A549 (cell line): ENCODE data around the gene SBK3. TPM values are rescaled to one million over a fixed set of nuclear protein-coding genes. Genes with fewer than 3 reads are reported as not detected.
A peak's percentile ranks its signal among the peaks of the same experiment; 100 is the strongest.

Experiments
- ATAC-seq, 2 experiments: fragments of 200-7000 bp in 1 of 2; fragments of >200 bp in 1 of 2; cut with Nextera tagmentation in 1 of 2; cut with Tn5 transposase in 1 of 2; 3 replicates each; pipeline versions ENCODE4 v1.8.0 to v1.9.1; 2018 to 2020; ENCODE audit warnings: mild to moderate bottlenecking in 1 of 2, moderate library complexity in 1 of 2
- CTCF ChIA-PET: fragments of 300-600 bp; sonication (Branson Sonifier 250); formaldehyde crosslinking; extraction: SDS; loops from one replicate; lab custom pipeline; 2021; ENCODE audit warnings: antibody characterized with exemption, inconsistent platforms; lab: Yijun Ruan, JAX
- POLR2A ChIA-PET: fragments of 350-600 bp; formaldehyde crosslinking; extraction: SDS; loops from one replicate; lab custom pipeline; 2021; ENCODE audit warnings: antibody characterized with exemption, inconsistent platforms; lab: Yijun Ruan, JAX
- DNase-seq, 2 experiments: peaks; one replicate each; pipeline versions ENCODE4 v3.0.0 to v3.0.0-alpha.2; 2011 to 2016; ENCODE audit warnings: low read depth in 1 of 2, low spot score in 1 of 2
- FAIRE-seq: peaks from 2 replicates; lab custom pipeline; 2011; peaks lifted over from hg19 to GRCh38; lab: Jason Lieb, UNC
- H3K27ac ChIP-seq, 2 experiments: fragments of >200 bp; sonication (Bioruptor Twin); formaldehyde crosslinking; 3 replicates each; pipeline ENCODE4 v1.5.1; 2016 to 2017
- H3K4me1 ChIP-seq: fragments of >200 bp; sonication (Bioruptor Twin); formaldehyde crosslinking; 3 replicates; pipeline ENCODE4 v1.6.1; 2016
- H3K4me2 ChIP-seq: fragments of >200 bp; sonication (Bioruptor Twin); formaldehyde crosslinking; 3 replicates; pipeline ENCODE4 v1.6.1; 2016
- H3K4me3 ChIP-seq: fragments of >200 bp; sonication (Bioruptor Twin); formaldehyde crosslinking; 3 replicates; pipeline ENCODE4 v1.5.1; 2016
- H3K9me3 ChIP-seq: fragments of >200 bp; sonication (Bioruptor Twin); formaldehyde crosslinking; 3 replicates; pipeline ENCODE4 v1.6.1; 2016
- CBX2 ChIP-seq: fragments of 200-600 bp; sonication (generic); IDR thresholded peaks from 2 replicates; pipeline ENCODE4 v1.6.1; 2016; ENCODE audit warnings: low read depth, mild to moderate bottlenecking, borderline replicate concordance
- CEBPB ChIP-seq, 2 experiments: fragments of >200 bp in 1 of 2; sonication (Bioruptor Twin) in 1 of 2; formaldehyde crosslinking in 1 of 2; IDR thresholded peaks; 2 replicates each; pipeline ENCODE4 v1.6.1; 2012 to 2016
- CHD2 ChIP-seq: fragments of 150-350 bp; IDR thresholded peaks from 2 replicates; pipeline ENCODE4 v1.6.1; 2014; ENCODE audit warnings: low read length; ENCODE audit not compliant: partially characterized antibody
- CHD4 ChIP-seq: fragments of 200-600 bp; sonication (generic); IDR thresholded peaks from 2 replicates; pipeline ENCODE4 v1.6.1; 2016; ENCODE audit warnings: antibody characterized with exemption, mild to moderate bottlenecking, borderline replicate concordance
- EHF ChIP-seq: fragments of 250-450 bp; sonication (Bioruptor Pico); IDR thresholded peaks from 2 replicates; pipeline ENCODE4 v1.5.0; 2020; ENCODE audit warnings: mild to moderate bottlenecking
- ESRRA ChIP-seq: fragments of 150-350 bp; IDR thresholded peaks from 2 replicates; pipeline ENCODE4 v1.6.1; 2014; ENCODE audit warnings: mild to moderate bottlenecking, low read length, borderline replicate concordance
- FOSL2 ChIP-seq, 2 experiments: fragments of 450-650 bp in 1 of 2; fragments of >200 bp in 1 of 2; sonication (Bioruptor Twin) in 1 of 2; formaldehyde crosslinking; IDR thresholded peaks; 2 replicates each; pipeline versions ENCODE4 v1.5.0 to v1.6.1; 2016 to 2020; ENCODE audit warnings: mild to moderate bottlenecking in 1 of 2, moderate library complexity in 1 of 2
- FOXS1 ChIP-seq: fragments of 250-450 bp; sonication (Bioruptor Pico); IDR thresholded peaks from 2 replicates; pipeline ENCODE4 v1.5.0; 2020; ENCODE audit warnings: mild to moderate bottlenecking, moderate library complexity
- GATA3 ChIP-seq: IDR thresholded peaks from 2 replicates; pipeline ENCODE4 v1.6.1; 2012; ENCODE audit warnings: borderline replicate concordance
- HEYL ChIP-seq: fragments of 250-450 bp; sonication (Bioruptor Pico); IDR thresholded peaks from 2 replicates; pipeline ENCODE4 v1.8.0; 2021; ENCODE audit warnings: mild to moderate bottlenecking, moderate library complexity
- HOXA7 ChIP-seq: fragments of 250-450 bp; sonication (Bioruptor Pico); IDR thresholded peaks from 2 replicates; pipeline ENCODE4 v1.5.0; 2020; ENCODE audit warnings: mild to moderate bottlenecking, moderate library complexity
- JUN ChIP-seq, 2 experiments: fragments of >200 bp; sonication (Bioruptor Twin); formaldehyde crosslinking; IDR thresholded peaks; 2 replicates in 1 of 2; 3 replicates in 1 of 2; pipeline ENCODE4 v1.6.1; 2016 to 2017
- KDM5A ChIP-seq: fragments of 200-600 bp; sonication (generic); IDR thresholded peaks from 2 replicates; pipeline ENCODE4 v1.6.1; 2016; ENCODE audit warnings: antibody characterized with exemption, mild to moderate bottlenecking
- MAFK ChIP-seq: fragments of 450-650 bp; IDR thresholded peaks from 2 replicates; pipeline ENCODE4 v1.6.1; 2014; ENCODE audit not compliant: partially characterized antibody
- NR3C1 ChIP-seq: fragments of >200 bp; sonication (Bioruptor Twin); formaldehyde crosslinking; IDR thresholded peaks from 3 replicates; pipeline ENCODE4 v1.6.1; 2017
- RARB ChIP-seq: fragments of 250-450 bp; sonication (Bioruptor Pico); IDR thresholded peaks from 2 replicates; pipeline ENCODE4 v1.8.0; 2021; ENCODE audit warnings: mild to moderate bottlenecking, moderate library complexity
- RCOR1 ChIP-seq: fragments of 150-350 bp; IDR thresholded peaks from 2 replicates; pipeline ENCODE4 v1.6.1; 2014; ENCODE audit warnings: antibody characterized with exemption, low read length, low read depth
- SMC3 ChIP-seq: fragments of >200 bp; sonication (Bioruptor Twin); formaldehyde crosslinking; IDR thresholded peaks from 3 replicates; pipeline ENCODE4 v1.6.1; 2018; ENCODE audit warnings: inconsistent platforms
- SREBF2 ChIP-seq: fragments of 450-650 bp; IDR thresholded peaks from 2 replicates; pipeline ENCODE4 v1.6.1; 2014; ENCODE audit warnings: mild to moderate bottlenecking, moderate library complexity
- TFCP2L1 ChIP-seq: fragments of 250-450 bp; sonication (Bioruptor Pico); IDR thresholded peaks from 2 replicates; pipeline ENCODE4 v1.5.0; 2021; ENCODE audit warnings: mild to moderate bottlenecking
- ZNF302 ChIP-seq: fragments of 250-450 bp; sonication (Bioruptor Pico); IDR thresholded peaks from 2 replicates; pipeline ENCODE4 v1.9.0; 2021; ENCODE audit warnings: inconsistent platforms, mild to moderate bottlenecking, moderate library complexity
- WGBS: methylation state at CpG from one replicate; pipeline ENCODE4 v1.1.6; 2017; ENCODE audit errors: missing lambda C conversion rate; 5-methylcytosine and 5-hydroxymethylcytosine counted together
- polyA plus RNA-seq, 4 experiments: library from polyadenylated mRNA; depleted of rRNA in 3 of 4; stranded (reverse); fragments of >200 nt; fragmentation: RNase III in 1 of 4; extraction: RNeasy Plus Mini Kit Qiagen cat#74134 plus additional on column Dnase treatment in 1 of 4; gene quantifications; 2 replicates in 3 of 4; 3 replicates in 1 of 4; pipeline ENCODE4 v1.2.3, GENCODE V29; 2011 to 2017
- TF ChIP-seq, protein P1 (sequence below): fragments of >200 bp; sonication (Bioruptor Twin); formaldehyde crosslinking; IDR thresholded peaks from 3 replicates; pipeline ENCODE4 v1.6.1; 2016
- TF ChIP-seq, protein P2 (sequence below): IDR thresholded peaks from 2 replicates; pipeline ENCODE4 v1.6.1; 2012; ENCODE audit warnings: low read depth, borderline replicate concordance
- TF ChIP-seq, protein P3 (sequence below): fragments of >200 bp; sonication (Bioruptor Twin); formaldehyde crosslinking; IDR thresholded peaks from 2 replicates; pipeline ENCODE4 v1.6.1; 2016
- TF ChIP-seq, protein P4 (sequence below): fragments of 150-350 bp; IDR thresholded peaks from 2 replicates; pipeline ENCODE4 v1.6.1; 2014; ENCODE audit warnings: low read depth, mild to moderate bottlenecking, low read length

SBK3 gene
- polyA plus RNA-seq, 2 of the 4 experiments (the other 2 are of a cell fraction): 1.1 TPM

DNA sequence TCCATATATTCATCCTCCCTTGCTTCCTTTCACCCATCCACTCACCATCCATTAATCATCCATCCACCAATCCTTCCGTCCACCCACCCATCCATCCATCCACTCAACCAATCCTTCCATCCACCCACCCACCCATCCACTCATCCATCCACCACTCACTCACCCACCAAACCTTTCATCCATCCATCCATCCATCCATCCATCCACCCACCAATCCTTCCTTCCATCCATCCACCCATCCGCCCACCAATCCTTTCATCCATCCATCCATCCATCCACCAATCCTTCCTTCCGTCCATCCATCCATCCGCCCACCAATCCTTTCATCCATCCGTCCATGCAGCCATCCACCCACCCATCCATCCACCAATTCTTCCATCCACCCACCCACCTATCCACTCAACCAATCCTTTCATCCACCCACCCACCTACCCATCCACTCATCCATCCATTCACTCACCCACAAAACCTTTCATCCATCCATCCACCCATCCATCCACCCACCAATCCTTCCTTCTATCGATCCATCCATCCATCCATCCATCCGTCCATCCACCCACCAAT, 3.0 kb downstream of the SBK3 start:
- Histone ChIP-seq H3K9me3 (no peaks in the 10 kb centered on the region), H3K4me1 (peaks cover 37% of the 10 kb centered on the region), H3K4me2 (no peak overlapping the region), H3K4me3 (no peak overlapping the region), H3K27ac (no peak overlapping the region)
- POLR2A ChIA-PET: no interaction called here
- 93% methylated on average over 7 of the region's 7 CpGs for WGBS
- no peak for DNase-seq
- CTCF ChIA-PET: no interaction called here
- no peak for FAIRE-seq
- no peak for TF ChIP-seq ESRRA
- TF ChIP-seq, protein P1, sequence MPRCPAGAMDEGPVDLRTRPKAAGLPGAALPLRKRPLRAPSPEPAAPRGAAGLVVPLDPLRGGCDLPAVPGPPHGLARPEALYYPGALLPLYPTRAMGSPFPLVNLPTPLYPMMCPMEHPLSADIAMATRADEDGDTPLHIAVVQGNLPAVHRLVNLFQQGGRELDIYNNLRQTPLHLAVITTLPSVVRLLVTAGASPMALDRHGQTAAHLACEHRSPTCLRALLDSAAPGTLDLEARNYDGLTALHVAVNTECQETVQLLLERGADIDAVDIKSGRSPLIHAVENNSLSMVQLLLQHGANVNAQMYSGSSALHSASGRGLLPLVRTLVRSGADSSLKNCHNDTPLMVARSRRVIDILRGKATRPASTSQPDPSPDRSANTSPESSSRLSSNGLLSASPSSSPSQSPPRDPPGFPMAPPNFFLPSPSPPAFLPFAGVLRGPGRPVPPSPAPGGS: no peak
- TF ChIP-seq TFCP2L1 (CRISPR knock-in tag): no peak
- no peak for TF ChIP-seq NR3C1
- TF ChIP-seq CHD2: no peak
- TF ChIP-seq SMC3: no peak
- no peak for ATAC-seq

DNA sequence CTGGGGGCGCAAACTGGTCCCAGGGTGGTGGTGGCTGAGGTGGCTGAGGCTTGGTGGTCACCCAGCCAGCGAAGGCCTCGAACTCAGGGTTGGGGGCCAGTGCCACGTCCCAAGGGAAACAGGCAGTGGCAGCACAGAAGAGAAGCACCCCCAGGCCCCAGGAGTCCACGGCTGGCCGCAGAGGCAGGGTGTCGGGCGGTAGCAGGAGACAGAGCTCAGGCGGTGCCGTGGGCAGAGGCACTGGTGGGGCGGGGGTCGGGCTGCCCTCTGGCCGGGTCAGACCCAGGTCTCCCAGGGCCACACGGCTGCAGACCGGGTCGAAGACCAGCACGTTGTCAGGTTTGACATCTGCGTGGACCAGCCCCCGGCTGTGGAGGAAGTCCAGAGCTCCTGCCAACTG, 4.3 kb downstream of the SBK3 start:
- ChIA-PET CTCF (interaction anchor here (0.9 to 3.2 kb wide), 3 partner anchors 12 to 65 kb away, joined by 3 to 10 read pairs (median 3); partner anchors contain the start of gene ZNF865), POLR2A (no interaction called here)
- DNase-seq: no peak
- 88% methylated on average over 12 of the region's 19 CpGs for WGBS
- no peak overlapping the region for H3K27ac ChIP-seq
- FAIRE-seq: no peak
- no peak overlapping the region for H3K4me2 ChIP-seq
- no peak overlapping the region for H3K4me3 ChIP-seq
- H3K9me3 ChIP-seq: no peaks in the 10 kb centered on the region
- no peak for ATAC-seq
- TF ChIP-seq, protein P2, sequence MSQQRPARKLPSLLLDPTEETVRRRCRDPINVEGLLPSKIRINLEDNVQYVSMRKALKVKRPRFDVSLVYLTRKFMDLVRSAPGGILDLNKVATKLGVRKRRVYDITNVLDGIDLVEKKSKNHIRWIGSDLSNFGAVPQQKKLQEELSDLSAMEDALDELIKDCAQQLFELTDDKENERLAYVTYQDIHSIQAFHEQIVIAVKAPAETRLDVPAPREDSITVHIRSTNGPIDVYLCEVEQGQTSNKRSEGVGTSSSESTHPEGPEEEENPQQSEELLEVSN: no peak
- no peak for TF ChIP-seq FOXS1 (CRISPR knock-in tag)
- TF ChIP-seq SREBF2: no peak
- no peak for TF ChIP-seq RARB (CRISPR knock-in tag)
- peaks cover 37% of the 10 kb centered on the region for H3K4me1 ChIP-seq

DNA sequence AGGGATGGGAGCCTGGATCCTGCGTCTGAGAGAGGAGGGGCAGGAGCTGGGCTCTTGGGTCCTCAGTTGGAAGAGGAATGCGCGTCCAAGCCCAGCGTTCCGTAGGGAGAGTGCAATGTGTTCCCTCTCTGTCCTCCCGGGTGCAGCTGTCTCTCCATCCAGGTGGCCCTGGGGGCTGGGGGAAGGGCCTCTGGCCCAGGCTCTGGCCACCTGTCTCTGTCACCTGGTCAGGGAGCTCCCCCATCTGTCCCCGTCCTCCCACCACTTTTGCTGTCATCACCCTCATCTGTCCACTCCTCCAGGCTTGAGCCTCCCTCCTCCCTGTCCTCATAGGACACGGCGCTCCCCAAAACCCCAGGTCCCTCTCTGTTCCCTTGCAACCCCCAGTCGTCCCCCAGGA, 4.7 kb downstream of the SBK3 start:
- 80% methylated on average over 10 of the region's 10 CpGs for WGBS

DNA sequence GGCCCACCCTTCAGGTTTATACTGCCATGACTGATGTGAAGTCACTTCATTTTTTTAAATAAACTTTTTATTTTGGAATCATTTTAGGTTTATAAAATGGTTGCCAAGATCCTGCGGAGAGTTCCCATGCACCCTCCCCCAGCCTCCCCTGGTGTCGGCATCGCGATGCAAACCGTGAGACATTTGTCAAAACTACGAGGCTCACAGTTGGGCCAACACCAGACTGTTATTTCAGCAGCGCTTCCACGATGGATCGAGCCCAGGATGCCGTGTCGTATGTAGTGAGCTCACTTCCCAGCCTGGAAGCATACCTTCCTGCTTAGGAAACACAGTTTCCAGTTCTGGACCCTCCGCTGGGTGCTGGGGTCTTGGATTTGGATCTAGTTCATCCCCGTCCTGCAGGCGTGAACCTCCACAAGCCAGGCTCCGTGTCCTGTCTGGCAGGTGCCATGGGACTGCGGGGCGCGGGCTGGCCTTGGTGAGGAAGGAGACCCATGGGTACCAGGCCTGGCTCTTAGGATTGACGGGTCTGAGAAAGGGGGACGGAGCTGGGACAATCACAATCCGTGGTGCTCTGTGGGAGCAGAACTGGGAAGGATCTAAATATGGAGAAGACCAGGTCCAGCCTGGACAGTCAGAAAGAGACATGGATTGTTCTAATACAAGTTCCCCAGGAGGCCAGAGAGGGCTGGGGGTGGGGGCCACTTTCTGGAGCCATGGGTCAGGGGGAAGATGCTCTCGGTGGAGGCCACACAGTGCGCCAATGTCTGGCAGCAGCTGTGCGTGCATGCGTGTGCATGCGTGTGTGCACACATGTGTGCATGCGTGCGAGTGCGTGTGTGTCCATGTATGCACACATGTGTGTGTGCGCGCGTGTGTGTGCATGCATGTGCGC, 6.0 kb downstream of the SBK3 start:
- POLR2A ChIA-PET: no interaction called here
- CTCF ChIA-PET: interaction anchor here (3.2 kb wide), 1 partner anchor 67 kb away, joined by 10 read pairs; the partner anchor contains the start of gene ZNF865
- no peak for FAIRE-seq
- TF ChIP-seq EHF (CRISPR knock-in tag) (no peak), CBX2 (no peak), RCOR1 (no peak), JUN (IDR thresholded peaks at IDR 0.05) (no peak), CEBPB (IDR thresholded peaks at IDR 0.05) (no peak), MAFK (no peak), KDM5A (no peak), CHD4 (no peak), FOSL2 (IDR thresholded peaks at IDR 0.05) (no peak), FOSL2 (CRISPR knock-in tag; IDR thresholded peaks at IDR 0.05) (no peak), GATA3 (no peak), TFCP2L1 (CRISPR knock-in tag) (no peak), HOXA7 (no peak), NR3C1 (no peak)
- TF ChIP-seq, protein P3, sequence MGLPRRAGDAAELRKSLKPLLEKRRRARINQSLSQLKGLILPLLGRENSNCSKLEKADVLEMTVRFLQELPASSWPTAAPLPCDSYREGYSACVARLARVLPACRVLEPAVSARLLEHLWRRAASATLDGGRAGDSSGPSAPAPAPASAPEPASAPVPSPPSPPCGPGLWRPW: no peak
- TF ChIP-seq, protein P4, sequence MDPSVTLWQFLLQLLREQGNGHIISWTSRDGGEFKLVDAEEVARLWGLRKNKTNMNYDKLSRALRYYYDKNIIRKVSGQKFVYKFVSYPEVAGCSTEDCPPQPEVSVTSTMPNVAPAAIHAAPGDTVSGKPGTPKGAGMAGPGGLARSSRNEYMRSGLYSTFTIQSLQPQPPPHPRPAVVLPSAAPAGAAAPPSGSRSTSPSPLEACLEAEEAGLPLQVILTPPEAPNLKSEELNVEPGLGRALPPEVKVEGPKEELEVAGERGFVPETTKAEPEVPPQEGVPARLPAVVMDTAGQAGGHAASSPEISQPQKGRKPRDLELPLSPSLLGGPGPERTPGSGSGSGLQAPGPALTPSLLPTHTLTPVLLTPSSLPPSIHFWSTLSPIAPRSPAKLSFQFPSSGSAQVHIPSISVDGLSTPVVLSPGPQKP: no peak

More for the DNA sequence above, 4.7 kb downstream of the SBK3 start:
- Histone ChIP-seq H3K27ac (peak overlapping the region in 1 of 2 experiments; percentile 3; a peak in 2 of 6 replicates), H3K9me3 (no peaks in the 10 kb centered on the region), H3K4me3 (no peak overlapping the region), H3K4me1 (peaks cover 37% of the 10 kb centered on the region), H3K4me2 (no peak overlapping the region)
- POLR2A ChIA-PET: no interaction called here
- FAIRE-seq (no peak), DNase-seq (no peak), ATAC-seq (no peak)
- TF ChIP-seq HEYL (no peak), GATA3 (no peak), SREBF2 (no peak), SMC3 (no peak), ZNF302 (CRISPR knock-in tag) (no peak)
- TF ChIP-seq, protein P2: no peak
- CTCF ChIA-PET: interaction anchor here (1.3 to 3.2 kb wide), 2 partner anchors 12 to 66 kb away, joined by 3 to 10 read pairs; partner anchors contain the start of gene ZNF865

More for the DNA sequence above, 6.0 kb downstream of the SBK3 start:
- no peak for ATAC-seq
- 93% methylated on average over 32 of the region's 33 CpGs for WGBS
- no peak for DNase-seq
- no peak overlapping the region for H3K4me3 ChIP-seq
- H3K4me1 ChIP-seq: peaks cover 30% of the 10 kb centered on the region
- no peak overlapping the region for H3K27ac ChIP-seq
- no peaks in the 10 kb centered on the region for H3K9me3 ChIP-seq
- no peak overlapping the region for H3K4me2 ChIP-seq
